ENCODE results near the gene AKAP17A. TPM values are rescaled to one million over a fixed set of nuclear protein-coding genes. Genes with fewer than 3 reads are reported as not detected.

The AKAP17A gene, protein sequence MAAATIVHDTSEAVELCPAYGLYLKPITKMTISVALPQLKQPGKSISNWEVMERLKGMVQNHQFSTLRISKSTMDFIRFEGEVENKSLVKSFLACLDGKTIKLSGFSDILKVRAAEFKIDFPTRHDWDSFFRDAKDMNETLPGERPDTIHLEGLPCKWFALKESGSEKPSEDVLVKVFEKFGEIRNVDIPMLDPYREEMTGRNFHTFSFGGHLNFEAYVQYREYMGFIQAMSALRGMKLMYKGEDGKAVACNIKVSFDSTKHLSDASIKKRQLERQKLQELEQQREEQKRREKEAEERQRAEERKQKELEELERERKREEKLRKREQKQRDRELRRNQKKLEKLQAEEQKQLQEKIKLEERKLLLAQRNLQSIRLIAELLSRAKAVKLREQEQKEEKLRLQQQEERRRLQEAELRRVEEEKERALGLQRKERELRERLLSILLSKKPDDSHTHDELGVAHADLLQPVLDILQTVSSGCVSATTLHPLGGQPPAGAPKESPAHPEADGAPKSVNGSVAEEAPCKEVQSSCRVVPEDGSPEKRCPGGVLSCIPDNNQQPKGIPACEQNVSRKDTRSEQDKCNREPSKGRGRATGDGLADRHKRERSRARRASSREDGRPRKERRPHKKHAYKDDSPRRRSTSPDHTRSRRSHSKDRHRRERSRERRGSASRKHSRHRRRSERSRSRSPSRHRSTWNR
- 12.8 to 15.1 TPM (median 13.8 TPM) in 3 replicates for polyA plus RNA-seq
- polyA plus RNA-seq (2011; ENCODE audit: low read depth): 10.1 TPM
- 6.9 and 13.2 TPM in 2 replicates for polyA plus RNA-seq (2011; cell fraction: cytosol; rRNA removed)
- polyA plus RNA-seq (2011; cell fraction: nucleus; rRNA removed): 61.1 and 68.7 TPM in 2 replicates
- 16.5 and 21.8 TPM in 2 replicates for polyA plus RNA-seq (2012; ENCODE audit: low replicate concordance)
- 3.5 to 14.5 TPM (median 3.7 TPM) in 3 replicates for polyA minus RNA-seq
- 8.1 TPM for polyA minus RNA-seq (2011; cell fraction: cytosol; rRNA and poly(A)+ RNA removed)
- 12.1 and 12.2 TPM in 2 replicates for polyA minus RNA-seq (2011; cell fraction: nucleus; rRNA and poly(A)+ RNA removed)

DNA sequence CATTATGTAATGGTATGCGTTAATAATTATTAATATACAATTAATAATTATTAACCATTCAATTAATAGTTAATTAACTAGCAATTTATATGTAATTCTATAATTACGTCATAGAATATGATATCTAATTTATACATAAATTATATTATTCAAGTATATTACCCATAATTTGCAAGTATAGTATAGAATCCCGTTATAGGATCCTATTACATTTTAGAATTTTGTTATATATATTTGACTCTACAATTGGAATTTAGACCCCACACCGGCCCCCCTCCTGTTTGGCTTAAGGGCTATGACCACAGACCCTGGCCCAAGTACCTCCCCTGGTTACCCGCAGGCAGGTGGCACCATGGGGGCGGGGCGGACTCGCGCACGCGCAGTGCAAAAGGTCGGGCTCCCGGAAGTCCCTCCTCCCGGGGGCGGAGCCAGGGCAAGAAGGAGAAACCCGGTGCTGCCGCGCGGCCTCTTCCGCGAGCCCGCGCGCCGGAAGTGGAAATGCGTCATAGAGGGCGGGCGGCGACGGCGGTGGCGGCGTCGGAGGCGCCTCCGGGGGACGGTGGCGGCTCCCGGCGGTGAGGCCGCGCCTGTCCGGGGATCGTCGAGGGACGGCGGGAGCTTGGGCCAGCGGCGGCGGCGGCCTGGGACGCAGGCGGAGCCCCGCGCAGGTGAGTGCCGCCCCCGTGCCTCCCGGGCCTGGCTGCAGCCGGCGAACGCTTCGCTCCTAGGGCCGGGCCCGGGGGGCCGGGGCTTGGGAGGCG, at the start of gene AKAP17A:
Gene AKAP17A (plus strand): TSS at position 503 of the 761 bp plus-strand sequence. CDS start 1,859 bp downstream, outside the sequence.
- H3K79me2 ChIP-seq (ENCODE audit: control insufficient read depth, insufficient read depth, low read length): peaks cover 45% of the 10 kb centered on the region
- H3K4me2 ChIP-seq (ENCODE audit: control insufficient read depth, extremely low read depth, insufficient read depth, low read depth, low read length): peak within 1 kb of the TSS; percentile 90
- H3K4me3 ChIP-seq (ENCODE audit: control insufficient read depth in 2 of 3, extremely low read depth in 1 of 3, insufficient read depth in 2 of 3, low read depth in 1 of 3, low read length in 3 of 3): peak within 1 kb of the TSS; percentile 68 to 91 (median 83)
- peak within 1 kb of the TSS; percentile 70 for H3K27ac ChIP-seq (ENCODE audit: control insufficient read depth, insufficient read depth, low read length)
- dilution Hi-C loops (cut with MboI; ENCODE audit: extremely low pct_ligation_motif_present, low sequenced_read_pairs): no loop called here
- no peaks in the 10 kb centered on the region for H3K9me3 ChIP-seq (ENCODE audit: control insufficient read depth, low read depth, low read length)
- FAIRE-seq: no peak
- H3K27me3 ChIP-seq (ENCODE audit: control insufficient read depth, extremely low read depth, insufficient read depth, low read length): no peaks in the 10 kb centered on the region
- H3K4me1 ChIP-seq (ENCODE audit: control insufficient read depth, extremely low read depth, insufficient read depth, low read length): peaks cover 3% of the 10 kb centered on the region
- H3K9me1 ChIP-seq (ENCODE audit: control insufficient read depth, extremely low read depth, insufficient read depth, low read length): no peaks in the 10 kb centered on the region
- H3K9ac ChIP-seq (ENCODE audit: control insufficient read depth, extremely low read depth, insufficient read depth, low read length): peak within 1 kb of the TSS; percentile 91
- peaks cover 18 to 22% of the 10 kb centered on the region in 2 experiments for H3K36me3 ChIP-seq (ENCODE audit: control insufficient read depth in 2 of 2, extremely low read depth in 1 of 2, insufficient read depth in 2 of 2, low read length in 2 of 2)
- TF ChIP-seq, protein P1, sequence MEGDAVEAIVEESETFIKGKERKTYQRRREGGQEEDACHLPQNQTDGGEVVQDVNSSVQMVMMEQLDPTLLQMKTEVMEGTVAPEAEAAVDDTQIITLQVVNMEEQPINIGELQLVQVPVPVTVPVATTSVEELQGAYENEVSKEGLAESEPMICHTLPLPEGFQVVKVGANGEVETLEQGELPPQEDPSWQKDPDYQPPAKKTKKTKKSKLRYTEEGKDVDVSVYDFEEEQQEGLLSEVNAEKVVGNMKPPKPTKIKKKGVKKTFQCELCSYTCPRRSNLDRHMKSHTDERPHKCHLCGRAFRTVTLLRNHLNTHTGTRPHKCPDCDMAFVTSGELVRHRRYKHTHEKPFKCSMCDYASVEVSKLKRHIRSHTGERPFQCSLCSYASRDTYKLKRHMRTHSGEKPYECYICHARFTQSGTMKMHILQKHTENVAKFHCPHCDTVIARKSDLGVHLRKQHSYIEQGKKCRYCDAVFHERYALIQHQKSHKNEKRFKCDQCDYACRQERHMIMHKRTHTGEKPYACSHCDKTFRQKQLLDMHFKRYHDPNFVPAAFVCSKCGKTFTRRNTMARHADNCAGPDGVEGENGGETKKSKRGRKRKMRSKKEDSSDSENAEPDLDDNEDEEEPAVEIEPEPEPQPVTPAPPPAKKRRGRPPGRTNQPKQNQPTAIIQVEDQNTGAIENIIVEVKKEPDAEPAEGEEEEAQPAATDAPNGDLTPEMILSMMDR (optimal IDR thresholded peaks at IDR 0.05 in 1 of 3, IDR thresholded peaks at IDR 0.05 in 1 of 3, conservative IDR thresholded peaks at IDR 0.05 in 1 of 3; ENCODE audit: extremely low read depth in 1 of 3, insufficient read depth in 2 of 3, low read length in 3 of 3): no peak
- TF ChIP-seq EZH2 (IDR thresholded peaks at IDR 0.05; ENCODE audit: low read length): no peak
- no peak within 1 kb of the TSS for H2AFZ ChIP-seq (ENCODE audit: control insufficient read depth, low read length)
- H4K20me1 ChIP-seq (ENCODE audit: control insufficient read depth, extremely low read depth, insufficient read depth, low read length): no peaks in the 10 kb centered on the region
- peak; percentile 60 for DNase-seq (ENCODE audit: low read depth, low spot score)

DNA sequence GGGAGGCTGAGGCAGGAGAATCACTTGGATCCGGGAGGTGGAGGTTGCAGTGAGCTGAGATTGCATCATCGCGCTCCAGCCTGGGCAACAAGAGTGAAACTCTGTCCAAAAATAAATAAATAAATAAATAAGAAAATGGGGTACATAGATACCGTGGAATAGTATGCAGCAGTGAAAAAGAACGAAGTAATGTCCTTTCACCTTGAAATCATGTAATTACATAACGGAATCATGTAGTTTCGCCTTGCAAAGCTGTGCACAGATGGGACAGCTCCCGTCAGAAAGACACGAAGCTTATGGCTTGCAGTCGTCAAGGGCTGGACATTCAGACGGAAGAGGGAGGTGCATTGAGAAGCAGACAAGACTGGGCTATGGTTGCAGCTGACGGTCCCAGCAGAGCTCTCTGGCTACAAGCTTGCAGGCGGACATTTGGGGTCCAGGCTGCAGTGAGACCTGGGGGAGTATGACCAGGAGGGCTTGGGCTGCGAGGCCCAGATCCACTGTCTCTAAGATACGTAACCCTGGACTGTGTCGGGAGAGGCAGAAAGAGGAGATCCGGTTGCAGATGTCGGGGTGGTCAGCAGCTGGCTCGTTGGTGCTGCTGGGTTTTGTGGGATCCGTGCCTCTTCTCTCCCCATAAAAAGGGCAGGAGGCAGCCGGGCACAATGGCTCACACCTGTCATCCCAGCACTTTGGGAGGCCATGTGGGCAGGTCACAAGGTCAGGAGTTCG, 48.2 kb upstream of the AKAP17A start:
- Histone ChIP-seq H3K9me3 (ENCODE audit: control insufficient read depth, low read depth, low read length) (peaks cover 6% of the 10 kb centered on the region), H2AFZ (ENCODE audit: control insufficient read depth, low read length) (no peak overlapping the region), H3K4me3 (ENCODE audit: control insufficient read depth in 2 of 3, extremely low read depth in 1 of 3, insufficient read depth in 2 of 3, low read depth in 1 of 3, low read length in 3 of 3) (no peak overlapping the region), H3K79me2 (ENCODE audit: control insufficient read depth, insufficient read depth, low read length) (no peaks in the 10 kb centered on the region), H3K27ac (ENCODE audit: control insufficient read depth, insufficient read depth, low read length) (no peak overlapping the region), H3K27me3 (ENCODE audit: control insufficient read depth, extremely low read depth, insufficient read depth, low read length) (no peaks in the 10 kb centered on the region), H3K4me1 (ENCODE audit: control insufficient read depth, extremely low read depth, insufficient read depth, low read length) (no peaks in the 10 kb centered on the region), H3K36me3 (ENCODE audit: control insufficient read depth in 2 of 2, extremely low read depth in 1 of 2, insufficient read depth in 2 of 2, low read length in 2 of 2) (no peaks in the 10 kb centered on the region), H3K9me1 (ENCODE audit: control insufficient read depth, extremely low read depth, insufficient read depth, low read length) (no peaks in the 10 kb centered on the region), H3K4me2 (ENCODE audit: control insufficient read depth, extremely low read depth, insufficient read depth, low read depth, low read length) (no peak overlapping the region), H4K20me1 (ENCODE audit: control insufficient read depth, extremely low read depth, insufficient read depth, low read length) (no peaks in the 10 kb centered on the region), H3K9ac (ENCODE audit: control insufficient read depth, extremely low read depth, insufficient read depth, low read length) (no peak overlapping the region)
- no peak for DNase-seq (ENCODE audit: low read depth, low spot score)
- no peak for FAIRE-seq
- dilution Hi-C loops (cut with MboI; ENCODE audit: extremely low pct_ligation_motif_present, low sequenced_read_pairs): no loop called here
- TF ChIP-seq, protein P1 (optimal IDR thresholded peaks at IDR 0.05 in 1 of 3, IDR thresholded peaks at IDR 0.05 in 1 of 3, conservative IDR thresholded peaks at IDR 0.05 in 1 of 3; ENCODE audit: extremely low read depth in 1 of 3, insufficient read depth in 2 of 3, low read length in 3 of 3): no peak
